Measurements from ENCODE around the gene TAF1L.
"Not testable (repeated sequence)": the region's sequence is repeated elsewhere in the genome, so short reads cannot be mapped to it uniquely, and the experiment has no call there.

The TAF1L gene

GRCh38 chr9:32635362-32635761 lies at the start of gene TAF1L:
TAF1L (minus strand) TSS chr9:32635669; CDS start chr9:32635579, 90 bp downstream.
- H3K27me3 Mint-ChIP-seq: peaks cover 2% of the 10 kb centered on the region
- ATAC-seq (ENCODE audit: low read depth): no peak
- H3K27ac Mint-ChIP-seq: no peak within 1 kb of the TSS
- peaks cover 2% of the 10 kb centered on the region for H3K9me3 Mint-ChIP-seq
- no peaks in the 10 kb centered on the region for H3K36me3 Mint-ChIP-seq
- DNase-seq (ENCODE audit: low spot score in 2 of 2): no peak
- no peak within 1 kb of the TSS for H3K4me3 Mint-ChIP-seq
- H3K4me1 Mint-ChIP-seq: no peaks in the 10 kb centered on the region

- Mint-ChIP-seq H3K27me3 (peaks cover 9% of the 10 kb centered on the region), H3K36me3 (peaks cover 1% of the 10 kb centered on the region), H3K4me1 (no peaks in the 10 kb centered on the region), H3K27ac (no peak overlapping the region), H3K9me3 (peaks cover 7% of the 10 kb centered on the region), H3K4me3 (no peak overlapping the region)
- ATAC-seq (ENCODE audit: low read depth): no peak
- DNase-seq (ENCODE audit: low spot score in 2 of 2): no peak
These were observed 46.3 kb upstream of the TAF1L start for GRCh38 chr9:32681751-32682150.

- peaks cover 7% of the 10 kb centered on the region for H3K9me3 Mint-ChIP-seq
- H3K4me1 Mint-ChIP-seq: no peaks in the 10 kb centered on the region
- H3K36me3 Mint-ChIP-seq: peaks cover 1% of the 10 kb centered on the region
- H3K4me3 Mint-ChIP-seq: no peak overlapping the region
- H3K27ac Mint-ChIP-seq: no peak overlapping the region
- H3K27me3 Mint-ChIP-seq: peaks cover 6% of the 10 kb centered on the region
- ATAC-seq (ENCODE audit: low read depth) (no peak), DNase-seq (ENCODE audit: low spot score in 2 of 2) (no peak)
These were observed 42.5 kb upstream of the TAF1L start for GRCh38 chr9:32677931-32678330.

- H3K4me1 Mint-ChIP-seq: no peaks in the 10 kb centered on the region
- DNase-seq (ENCODE audit: low spot score in 2 of 2): no peak
- H3K27ac Mint-ChIP-seq: no peak overlapping the region
- ATAC-seq (ENCODE audit: low read depth): no peak
- peaks cover 1% of the 10 kb centered on the region for H3K9me3 Mint-ChIP-seq
- no peak overlapping the region for H3K4me3 Mint-ChIP-seq
- H3K36me3 Mint-ChIP-seq: no peaks in the 10 kb centered on the region
- peaks cover 6% of the 10 kb centered on the region for H3K27me3 Mint-ChIP-seq
These were observed 37.0 kb upstream of the TAF1L start for GRCh38 chr9:32672469-32672868.

GRCh38 chr9:32671333-32671732 lies 35.9 kb upstream of the TAF1L start:
- Mint-ChIP-seq H3K36me3 (no peaks in the 10 kb centered on the region), H3K27ac (no peak overlapping the region), H3K27me3 (peaks cover 6% of the 10 kb centered on the region), H3K4me3 (no peak overlapping the region), H3K4me1 (no peaks in the 10 kb centered on the region), H3K9me3 (peaks cover 1% of the 10 kb centered on the region)
- ATAC-seq (ENCODE audit: low read depth) (no peak), DNase-seq (ENCODE audit: low spot score in 2 of 2) (no peak)

- Mint-ChIP-seq H3K36me3 (no peaks in the 10 kb centered on the region), H3K4me1 (no peaks in the 10 kb centered on the region), H3K27ac (no peak overlapping the region), H3K4me3 (no peak overlapping the region), H3K27me3 (peaks cover 8% of the 10 kb centered on the region), H3K9me3 (peaks cover 6% of the 10 kb centered on the region)
- ATAC-seq (ENCODE audit: low read depth) (no peak), DNase-seq (ENCODE audit: low spot score in 2 of 2) (no peak)
These were observed 29.6 kb upstream of the TAF1L start for GRCh38 chr9:32665101-32665500.

- DNase-seq (ENCODE audit: low spot score in 2 of 2) (no peak), ATAC-seq (ENCODE audit: low read depth) (no peak)
- Mint-ChIP-seq H3K36me3 (no peaks in the 10 kb centered on the region), H3K27ac (no peak overlapping the region), H3K4me3 (no peak overlapping the region), H3K9me3 (peaks cover 4% of the 10 kb centered on the region), H3K27me3 (peaks cover 5% of the 10 kb centered on the region), H3K4me1 (no peaks in the 10 kb centered on the region)
These were observed 28.3 kb upstream of the TAF1L start for GRCh38 chr9:32663741-32664140.

- no peak for DNase-seq (ENCODE audit: low spot score in 2 of 2)
- H3K4me1 Mint-ChIP-seq: no peaks in the 10 kb centered on the region
- H3K36me3 Mint-ChIP-seq: no peaks in the 10 kb centered on the region
- H3K9me3 Mint-ChIP-seq: peaks cover 5% of the 10 kb centered on the region
- H3K27me3 Mint-ChIP-seq: peaks cover 11% of the 10 kb centered on the region
- no peak for ATAC-seq (ENCODE audit: low read depth)
- no peak overlapping the region for H3K4me3 Mint-ChIP-seq
- H3K27ac Mint-ChIP-seq: no peak overlapping the region
These were observed 12.2 kb upstream of the TAF1L start for GRCh38 chr9:32647671-32648070.

- Mint-ChIP-seq H3K4me1 (no peaks in the 10 kb centered on the region), H3K9me3 (peaks cover 1% of the 10 kb centered on the region), H3K4me3 (no peak overlapping the region), H3K27ac (no peak overlapping the region), H3K27me3 (peaks cover 13% of the 10 kb centered on the region), H3K36me3 (no peaks in the 10 kb centered on the region)
- no peak for ATAC-seq (ENCODE audit: low read depth)
- DNase-seq (ENCODE audit: low spot score in 2 of 2): no peak
These were observed 9.2 kb upstream of the TAF1L start for GRCh38 chr9:32644698-32645097.

GRCh38 chr9:32633151-32633550 lies 2.3 kb downstream of the TAF1L start:
- not testable (repeated sequence) for H3K9me3 Mint-ChIP-seq; H3K27me3 Mint-ChIP-seq; DNase-seq (ENCODE audit: low spot score in 2 of 2); ATAC-seq (ENCODE audit: low read depth); H3K4me1 Mint-ChIP-seq; H3K27ac Mint-ChIP-seq; H3K36me3 Mint-ChIP-seq; H3K4me3 Mint-ChIP-seq

GRCh38 chr9:32631991-32632390 lies 3.5 kb downstream of the TAF1L start:
- Mint-ChIP-seq H3K4me3 (no peak overlapping the region), H3K9me3 (peaks cover 2% of the 10 kb centered on the region), H3K27ac (no peak overlapping the region), H3K36me3 (no peaks in the 10 kb centered on the region), H3K4me1 (no peaks in the 10 kb centered on the region), H3K27me3 (no peaks in the 10 kb centered on the region)
- ATAC-seq (ENCODE audit: low read depth) (no peak), DNase-seq (ENCODE audit: low spot score in 2 of 2) (no peak)

- DNase-seq (ENCODE audit: low spot score in 2 of 2): no peak
- Mint-ChIP-seq H3K27ac (no peak overlapping the region), H3K4me1 (no peaks in the 10 kb centered on the region), H3K9me3 (no peaks in the 10 kb centered on the region), H3K27me3 (no peaks in the 10 kb centered on the region), H3K36me3 (no peaks in the 10 kb centered on the region), H3K4me3 (no peak overlapping the region)
- ATAC-seq (ENCODE audit: low read depth): no peak
These were observed 8.0 kb downstream of the TAF1L start for GRCh38 chr9:32627394-32627954.

- H3K9me3 Mint-ChIP-seq: no peaks in the 10 kb centered on the region
- H3K4me3 Mint-ChIP-seq: no peak overlapping the region
- no peaks in the 10 kb centered on the region for H3K4me1 Mint-ChIP-seq
- ATAC-seq (ENCODE audit: low read depth) (no peak), DNase-seq (ENCODE audit: low spot score in 2 of 2) (no peak)
- H3K27ac Mint-ChIP-seq: no peak overlapping the region
- no peaks in the 10 kb centered on the region for H3K36me3 Mint-ChIP-seq
- H3K27me3 Mint-ChIP-seq: peaks cover under 1% of the 10 kb centered on the region
These were observed 10.1 kb downstream of the TAF1L start for GRCh38 chr9:32625320-32625719.

- no peaks in the 10 kb centered on the region for H3K9me3 Mint-ChIP-seq
- H3K36me3 Mint-ChIP-seq: no peaks in the 10 kb centered on the region
- peaks cover 7% of the 10 kb centered on the region for H3K27me3 Mint-ChIP-seq
- ATAC-seq (ENCODE audit: low read depth): no peak
- H3K4me1 Mint-ChIP-seq: no peaks in the 10 kb centered on the region
- H3K27ac Mint-ChIP-seq: no peak overlapping the region
- no peak overlapping the region for H3K4me3 Mint-ChIP-seq
- DNase-seq (ENCODE audit: low spot score in 2 of 2): no peak
These were observed 12.5 kb downstream of the TAF1L start for GRCh38 chr9:32622948-32623347.

- Mint-ChIP-seq H3K4me3 (no peak overlapping the region), H3K4me1 (no peaks in the 10 kb centered on the region), H3K36me3 (no peaks in the 10 kb centered on the region), H3K27me3 (peaks cover 10% of the 10 kb centered on the region), H3K9me3 (no peaks in the 10 kb centered on the region), H3K27ac (no peak overlapping the region)
- DNase-seq (ENCODE audit: low spot score in 2 of 2) (no peak), ATAC-seq (ENCODE audit: low read depth) (no peak)
These were observed 17.2 kb downstream of the TAF1L start for GRCh38 chr9:32618261-32618660.

All from memory B cell (primary cell).